Mesendoderm (in vitro differentiated cells): ENCODE measurements around the gene PPIH.
"Not testable (repeated sequence)": the region's sequence is repeated elsewhere in the genome, so short reads cannot be mapped to it uniquely, and the experiment has no call there.

Experiments
- DNase-seq: peaks from one replicate; pipeline ENCODE4 v3.0.0; 2013
- H2AK5ac ChIP-seq: 2 replicates; pipeline ENCODE4 v1.6.1; 2013; ENCODE audit warnings: low read length, inconsistent platforms
- H2BK120ac ChIP-seq: 2 replicates; pipeline ENCODE4 v1.6.1; 2013; ENCODE audit warnings: low read depth, mild to moderate bottlenecking, low read length, moderate library complexity, mixed read lengths
- H2BK15ac ChIP-seq: replicated peaks from 2 replicates; pipeline ENCODE4 v1.6.1; 2013; ENCODE audit warnings: low read depth, mild to moderate bottlenecking, moderate library complexity
- H2BK5ac ChIP-seq: 2 replicates; pipeline ENCODE4 v1.6.1; 2013; ENCODE audit warnings: low read length, inconsistent platforms
- H3K18ac ChIP-seq: 2 replicates; pipeline ENCODE4 v1.6.1; 2013; ENCODE audit warnings: mild to moderate bottlenecking, low read length, mixed read lengths
- H3K23ac ChIP-seq: one replicate; pipeline ENCODE4 v1.6.1; 2013; ENCODE audit warnings: low read length
- H3K27ac ChIP-seq: 2 replicates; pipeline ENCODE4 v1.5.1; 2013; ENCODE audit warnings: low read depth, mild to moderate bottlenecking, inconsistent platforms, low read length, moderate library complexity
- H3K27me3 ChIP-seq: 2 replicates; pipeline ENCODE4 v1.6.1; 2013; ENCODE audit warnings: low read length, control low read depth, mild to moderate bottlenecking, inconsistent platforms; ENCODE audit not compliant: insufficient read depth, poor library complexity
- H3K36me3 ChIP-seq: 2 replicates; pipeline ENCODE4 v1.6.1; 2013; ENCODE audit warnings: low read length, inconsistent platforms; ENCODE audit not compliant: control insufficient read depth, insufficient read depth
- H3K4ac ChIP-seq: one replicate; pipeline ENCODE4 v1.6.1; 2013; ENCODE audit warnings: low read depth, mild to moderate bottlenecking, low read length, moderate library complexity
- H3K4me1 ChIP-seq: 2 replicates; pipeline ENCODE4 v1.6.1; 2013; ENCODE audit warnings: low read depth, low read length, inconsistent platforms; ENCODE audit not compliant: control insufficient read depth
- H3K4me2 ChIP-seq: 2 replicates; pipeline ENCODE4 v1.6.1; 2013; ENCODE audit warnings: low read length
- H3K4me3 ChIP-seq: 2 replicates; pipeline ENCODE4 v1.5.1; 2013; ENCODE audit warnings: mild to moderate bottlenecking, low read length
- H3K56ac ChIP-seq: one replicate; pipeline ENCODE4 v1.6.1; 2013; ENCODE audit warnings: low read length
- H3K79me1 ChIP-seq: 2 replicates; pipeline ENCODE4 v1.6.1; 2013; ENCODE audit warnings: low read length, inconsistent platforms
- H3K79me2 ChIP-seq: 2 replicates; pipeline ENCODE4 v1.6.1; 2013; ENCODE audit warnings: mild to moderate bottlenecking, low read length; ENCODE audit not compliant: control insufficient read depth, insufficient read depth
- H3K9ac ChIP-seq: 2 replicates; pipeline ENCODE4 v1.6.1; 2013; ENCODE audit warnings: low read length, inconsistent platforms
- H4K5ac ChIP-seq: one replicate; pipeline ENCODE4 v1.6.1; 2013; ENCODE audit warnings: low read length
- H4K8ac ChIP-seq: one replicate; pipeline ENCODE4 v1.6.1; 2013; ENCODE audit warnings: low read depth, mild to moderate bottlenecking, control low read depth, low read length, moderate library complexity
- WGBS: extraction: QIAGEN DNeasy Blood & Tissue Kit; methylation state at CpG from one replicate; pipeline ENCODE4 v1.1.7; 2013; ENCODE audit warnings: low lambda C conversion rate, missing lambda C conversion rate; ENCODE audit not compliant: insufficient coverage; ENCODE audit errors: extremely low coverage; 5-methylcytosine and 5-hydroxymethylcytosine counted together

The PPIH gene

GRCh38 chr1:42723511-42723910 lies 65.3 kb downstream of the PPIH start:
- Histone ChIP-seq H3K27me3 (no peaks in the 10 kb centered on the region), H4K5ac (no peak overlapping the region), H3K4me1 (no peaks in the 10 kb centered on the region), H3K79me2 (no peaks in the 10 kb centered on the region), H3K18ac (no peak overlapping the region), H3K4me3 (no peak overlapping the region), H3K36me3 (no peaks in the 10 kb centered on the region), H3K56ac (no peak overlapping the region), H3K23ac (no peak overlapping the region), H2BK120ac (no peak overlapping the region), H3K4me2 (no peak overlapping the region), H2BK5ac (no peak overlapping the region), H3K4ac (no peak overlapping the region), H3K27ac (no peak overlapping the region), H3K79me1 (no peaks in the 10 kb centered on the region), H2AK5ac (no peak overlapping the region), H2BK15ac (no peak overlapping the region), H3K9ac (no peak overlapping the region), H4K8ac (no peak overlapping the region)
- no CpG with 5 or more reads among the region's 6 CpGs for WGBS
- DNase-seq: no peak

- H3K27ac ChIP-seq, H3K4ac ChIP-seq, H3K27me3 ChIP-seq, H2AK5ac ChIP-seq, H3K4me2 ChIP-seq, H2BK120ac ChIP-seq, H3K23ac ChIP-seq, DNase-seq, H3K18ac ChIP-seq, H3K36me3 ChIP-seq, H3K79me2 ChIP-seq, H4K8ac ChIP-seq, H3K4me1 ChIP-seq, H2BK5ac ChIP-seq, H2BK15ac ChIP-seq, H4K5ac ChIP-seq, H3K79me1 ChIP-seq, H3K9ac ChIP-seq, H3K4me3 ChIP-seq, H3K56ac ChIP-seq: not testable (repeated sequence)
- WGBS: no CpG with 5 or more reads among the region's 4 CpGs
These were observed 67.6 kb downstream of the PPIH start for GRCh38 chr1:42725820-42726219.
